NCI-H774 (cell line): Measurements from ENCODE around the gene CHRNB1.

Experiments
- DNase-seq: peaks from one replicate; lab custom pipeline; 2025; lab: John Stamatoyannopoulos, UW

CHRNB1 gene

GRCh38 chr17:7484067-7484918 lies 39.4 kb downstream of the CHRNB1 start, which contains the start of gene POLR2A:
Gene POLR2A (plus strand): TSS chr17:7484366.
- DNase-seq = peak; percentile 84

- DNase-seq = no peak
These were observed 40.1 kb downstream of the CHRNB1 start for GRCh38 chr17:7484919-7485377.

- DNase-seq = no peak
These were observed 41.3 kb downstream of the CHRNB1 start for GRCh38 chr17:7486181-7486580.

GRCh38 chr17:7490144-7490543 lies 45.3 kb downstream of the CHRNB1 start:
- no peak for DNase-seq

GRCh38 chr17:7491583-7491982 lies 46.7 kb downstream of the CHRNB1 start:
- no peak for DNase-seq

GRCh38 chr17:7493941-7494340 lies 49.1 kb downstream of the CHRNB1 start:
- DNase-seq = no peak

GRCh38 chr17:7495906-7496434 lies 51.1 kb downstream of the CHRNB1 start:
- DNase-seq = no peak

DNA sequence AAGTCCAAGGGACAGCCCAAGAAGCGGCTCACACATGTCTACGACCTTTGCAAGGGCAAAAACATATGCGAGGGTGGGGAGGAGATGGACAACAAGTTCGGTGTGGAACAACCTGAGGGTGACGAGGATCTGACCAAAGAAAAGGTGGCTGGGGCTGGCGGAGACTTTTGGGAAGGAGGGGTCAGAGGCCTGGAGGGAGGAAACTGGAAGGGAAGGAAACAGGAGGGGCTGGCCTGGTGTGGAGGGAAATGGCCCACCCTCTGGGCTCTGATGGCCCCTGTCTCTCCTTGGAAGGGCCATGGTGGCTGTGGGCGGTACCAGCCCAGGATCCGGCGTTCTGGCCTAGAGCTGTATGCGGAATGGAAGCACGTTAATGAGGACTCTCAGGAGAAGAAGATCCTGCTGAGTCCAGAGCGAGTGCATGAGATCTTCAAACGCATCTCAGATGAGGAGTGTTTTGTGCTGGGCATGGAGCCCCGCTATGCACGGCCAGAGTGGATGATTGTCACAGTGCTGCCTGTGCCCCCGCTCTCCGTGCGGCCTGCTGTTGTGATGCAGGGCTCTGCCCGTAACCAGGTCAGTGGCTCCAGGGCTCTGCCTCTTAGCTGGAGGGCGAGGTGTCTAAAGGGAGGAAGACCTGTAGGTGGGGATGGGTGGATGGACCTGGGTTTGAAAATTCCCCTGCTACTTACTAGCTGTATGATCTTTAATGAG lies 51.8 kb downstream of the CHRNB1 start:
- no peak for DNase-seq

DNA sequence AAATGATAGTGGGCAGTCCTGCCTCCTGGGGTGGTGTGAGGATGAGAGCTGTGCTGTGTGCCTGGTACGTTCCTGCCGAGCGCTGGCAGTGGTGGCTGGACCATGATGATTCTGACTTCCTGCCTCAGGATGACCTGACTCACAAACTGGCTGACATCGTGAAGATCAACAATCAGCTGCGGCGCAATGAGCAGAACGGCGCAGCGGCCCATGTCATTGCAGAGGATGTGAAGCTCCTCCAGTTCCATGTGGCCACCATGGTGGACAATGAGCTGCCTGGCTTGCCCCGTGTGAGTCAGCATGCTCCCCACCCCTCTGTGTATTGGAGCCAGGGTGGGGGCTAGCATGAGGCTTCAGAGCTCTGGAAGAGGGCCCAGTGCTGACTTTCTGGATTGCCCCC lies 52.4 kb downstream of the CHRNB1 start:
- no peak for DNase-seq

DNA sequence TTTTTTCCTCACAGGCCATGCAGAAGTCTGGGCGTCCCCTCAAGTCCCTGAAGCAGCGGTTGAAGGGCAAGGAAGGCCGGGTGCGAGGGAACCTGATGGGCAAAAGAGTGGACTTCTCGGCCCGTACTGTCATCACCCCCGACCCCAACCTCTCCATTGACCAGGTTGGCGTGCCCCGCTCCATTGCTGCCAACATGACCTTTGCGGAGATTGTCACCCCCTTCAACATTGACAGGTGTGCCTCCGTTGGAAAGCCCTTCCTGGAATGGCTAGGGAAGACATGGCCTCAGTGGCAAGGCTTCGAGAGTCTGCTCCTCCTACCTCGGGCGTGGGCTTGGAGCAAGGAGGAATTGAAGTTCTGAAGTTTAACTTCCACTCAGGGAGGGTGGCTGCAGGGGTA lies 52.8 kb downstream of the CHRNB1 start:
- DNase-seq = no peak

- no peak for DNase-seq
These were observed 54.3 kb downstream of the CHRNB1 start for GRCh38 chr17:7499161-7499560.

DNA sequence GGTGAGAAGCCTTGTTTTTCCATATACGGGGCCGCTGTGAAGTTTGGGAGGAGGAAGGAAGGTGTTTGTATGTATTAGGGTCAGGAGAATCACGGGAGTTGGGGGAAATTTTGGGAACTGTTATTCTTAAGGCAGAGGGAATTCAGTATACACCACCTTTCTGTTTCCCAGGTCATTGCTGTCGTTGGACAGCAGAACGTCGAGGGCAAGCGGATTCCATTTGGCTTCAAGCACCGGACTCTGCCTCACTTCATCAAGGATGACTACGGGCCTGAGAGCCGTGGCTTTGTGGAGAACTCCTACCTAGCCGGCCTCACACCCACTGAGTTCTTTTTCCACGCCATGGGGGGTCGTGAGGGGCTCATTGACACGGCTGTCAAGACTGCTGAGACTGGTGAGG lies 56.9 kb downstream of the CHRNB1 start:
- no peak for DNase-seq

DNA sequence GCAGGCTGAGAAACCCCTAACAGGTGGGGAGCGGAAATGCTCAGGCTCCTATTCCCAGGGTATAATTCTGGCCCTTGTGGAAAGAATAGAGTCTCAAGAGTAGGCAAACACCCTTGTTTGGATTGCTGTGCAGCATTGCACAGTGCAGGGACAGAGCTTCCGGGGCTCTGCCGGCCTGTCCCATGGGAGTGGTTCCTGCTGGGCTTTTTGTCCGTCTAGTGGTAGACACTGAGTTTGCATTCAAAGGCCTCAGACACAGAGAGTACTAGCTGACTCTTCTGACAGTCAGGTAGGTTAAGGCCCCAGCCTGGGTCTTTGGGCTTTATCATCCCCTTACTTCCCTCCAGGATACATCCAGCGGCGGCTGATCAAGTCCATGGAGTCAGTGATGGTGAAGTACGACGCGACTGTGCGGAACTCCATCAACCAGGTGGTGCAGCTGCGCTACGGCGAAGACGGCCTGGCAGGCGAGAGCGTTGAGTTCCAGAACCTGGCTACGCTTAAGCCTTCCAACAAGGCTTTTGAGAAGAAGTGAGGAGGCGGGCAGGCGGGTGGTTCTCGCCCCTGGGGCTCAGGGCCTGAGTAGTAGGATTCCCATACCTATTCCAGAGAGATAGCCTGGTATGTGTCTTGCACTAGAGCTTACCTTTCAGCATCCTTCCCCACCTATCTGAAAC lies 57.4 kb downstream of the CHRNB1 start:
- DNase-seq = no peak

- no peak for DNase-seq
These were observed 58.1 kb downstream of the CHRNB1 start for GRCh38 chr17:7502987-7503386.

DNA sequence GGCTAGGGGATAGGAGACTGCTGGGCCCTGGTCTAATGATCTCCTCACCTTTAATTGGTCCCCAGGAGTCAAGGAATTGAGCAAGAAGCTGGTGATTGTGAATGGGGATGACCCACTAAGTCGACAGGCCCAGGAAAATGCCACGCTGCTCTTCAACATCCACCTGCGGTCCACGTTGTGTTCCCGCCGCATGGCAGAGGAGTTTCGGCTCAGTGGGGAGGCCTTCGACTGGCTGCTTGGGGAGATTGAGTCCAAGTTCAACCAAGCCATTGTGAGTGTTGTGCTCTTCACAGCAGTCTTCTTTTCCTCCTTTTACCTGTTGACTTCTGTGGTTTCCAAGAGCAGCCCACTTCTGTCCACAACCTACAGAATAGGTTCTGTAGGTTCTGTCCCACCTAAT lies 58.7 kb downstream of the CHRNB1 start:
- no peak for DNase-seq
